ENCODE measurements around the gene DNAJC4. TPM values are rescaled to one million over a fixed set of nuclear protein-coding genes. Genes with fewer than 3 reads are reported as not detected.

Gene DNAJC4
- total and polyA plus RNA-seq, 9 of the 15 experiments (the other 6 are each of a cell fraction or from before 2014, with no cell fraction given) = 4.0 to 32.6 (median 19.9) TPM

DNA sequence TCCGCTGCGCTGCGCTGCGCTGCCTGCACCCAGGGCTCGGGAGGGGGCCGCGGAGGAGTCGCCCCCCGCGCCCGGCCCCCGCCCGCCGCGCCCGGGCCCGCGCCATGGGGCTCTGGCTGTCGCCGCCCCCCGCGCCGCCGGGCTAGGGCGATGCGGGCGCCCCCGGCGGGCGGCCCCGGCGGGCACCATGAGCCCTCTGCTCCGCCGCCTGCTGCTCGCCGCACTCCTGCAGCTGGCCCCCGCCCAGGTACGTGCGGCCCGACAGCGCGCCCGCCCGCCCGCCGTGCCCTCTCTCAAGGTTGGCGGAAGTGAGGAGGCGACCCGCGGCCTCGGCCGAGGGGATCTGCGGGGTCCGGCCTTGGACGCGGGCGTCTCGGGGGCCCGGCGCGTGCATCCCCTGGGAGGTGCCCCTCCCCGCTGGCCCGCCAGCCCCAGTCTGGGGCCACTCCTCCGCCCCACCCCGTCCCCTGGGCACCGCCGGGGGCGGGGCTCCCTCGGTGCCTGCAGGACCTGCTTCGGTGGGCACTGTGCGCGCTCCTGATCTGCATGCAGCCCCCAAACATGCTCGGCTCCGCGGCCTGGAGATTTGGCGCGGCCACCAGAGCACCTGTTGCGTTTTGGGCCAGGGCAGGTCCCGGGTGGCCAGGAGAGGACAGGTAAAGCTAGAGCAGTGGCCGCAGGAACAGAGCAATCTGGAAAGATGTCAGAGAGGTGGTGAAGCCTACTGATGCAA is 4.5 kb downstream of the DNAJC4 start (continued):
- TF ChIP-seq, protein P1, sequence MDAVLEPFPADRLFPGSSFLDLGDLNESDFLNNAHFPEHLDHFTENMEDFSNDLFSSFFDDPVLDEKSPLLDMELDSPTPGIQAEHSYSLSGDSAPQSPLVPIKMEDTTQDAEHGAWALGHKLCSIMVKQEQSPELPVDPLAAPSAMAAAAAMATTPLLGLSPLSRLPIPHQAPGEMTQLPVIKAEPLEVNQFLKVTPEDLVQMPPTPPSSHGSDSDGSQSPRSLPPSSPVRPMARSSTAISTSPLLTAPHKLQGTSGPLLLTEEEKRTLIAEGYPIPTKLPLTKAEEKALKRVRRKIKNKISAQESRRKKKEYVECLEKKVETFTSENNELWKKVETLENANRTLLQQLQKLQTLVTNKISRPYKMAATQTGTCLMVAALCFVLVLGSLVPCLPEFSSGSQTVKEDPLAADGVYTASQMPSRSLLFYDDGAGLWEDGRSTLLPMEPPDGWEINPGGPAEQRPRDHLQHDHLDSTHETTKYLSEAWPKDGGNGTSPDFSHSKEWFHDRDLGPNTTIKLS (IDR thresholded peaks at IDR 0.05; ENCODE audit: borderline replicate concordance, low read depth) = no peak
- TF ChIP-seq E2F3 (CRISPR knock-in tag; IDR thresholded peaks at IDR 0.05) = no peak
- TF ChIP-seq, protein P2, sequence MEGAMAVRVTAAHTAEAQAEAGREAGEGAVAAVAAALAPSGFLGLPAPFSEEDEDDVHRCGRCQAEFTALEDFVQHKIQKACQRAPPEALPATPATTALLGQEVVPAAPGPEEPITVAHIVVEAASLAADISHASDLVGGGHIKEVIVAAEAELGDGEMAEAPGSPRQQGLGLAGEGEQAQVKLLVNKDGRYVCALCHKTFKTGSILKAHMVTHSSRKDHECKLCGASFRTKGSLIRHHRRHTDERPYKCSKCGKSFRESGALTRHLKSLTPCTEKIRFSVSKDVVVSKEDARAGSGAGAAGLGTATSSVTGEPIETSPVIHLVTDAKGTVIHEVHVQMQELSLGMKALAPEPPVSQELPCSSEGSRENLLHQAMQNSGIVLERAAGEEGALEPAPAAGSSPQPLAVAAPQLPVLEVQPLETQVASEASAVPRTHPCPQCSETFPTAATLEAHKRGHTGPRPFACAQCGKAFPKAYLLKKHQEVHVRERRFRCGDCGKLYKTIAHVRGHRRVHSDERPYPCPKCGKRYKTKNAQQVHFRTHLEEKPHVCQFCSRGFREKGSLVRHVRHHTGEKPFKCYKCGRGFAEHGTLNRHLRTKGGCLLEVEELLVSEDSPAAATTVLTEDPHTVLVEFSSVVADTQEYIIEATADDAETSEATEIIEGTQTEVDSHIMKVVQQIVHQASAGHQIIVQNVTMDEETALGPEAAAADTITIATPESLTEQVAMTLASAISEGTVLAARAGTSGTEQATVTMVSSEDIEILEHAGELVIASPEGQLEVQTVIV (CRISPR knock-in tag; IDR thresholded peaks at IDR 0.05; ENCODE audit: borderline replicate concordance) = no peak
- no peak for TF ChIP-seq POLR2B (IDR thresholded peaks at IDR 0.05; ENCODE audit: low read depth, partially characterized antibody)
- TF ChIP-seq, protein P3, sequence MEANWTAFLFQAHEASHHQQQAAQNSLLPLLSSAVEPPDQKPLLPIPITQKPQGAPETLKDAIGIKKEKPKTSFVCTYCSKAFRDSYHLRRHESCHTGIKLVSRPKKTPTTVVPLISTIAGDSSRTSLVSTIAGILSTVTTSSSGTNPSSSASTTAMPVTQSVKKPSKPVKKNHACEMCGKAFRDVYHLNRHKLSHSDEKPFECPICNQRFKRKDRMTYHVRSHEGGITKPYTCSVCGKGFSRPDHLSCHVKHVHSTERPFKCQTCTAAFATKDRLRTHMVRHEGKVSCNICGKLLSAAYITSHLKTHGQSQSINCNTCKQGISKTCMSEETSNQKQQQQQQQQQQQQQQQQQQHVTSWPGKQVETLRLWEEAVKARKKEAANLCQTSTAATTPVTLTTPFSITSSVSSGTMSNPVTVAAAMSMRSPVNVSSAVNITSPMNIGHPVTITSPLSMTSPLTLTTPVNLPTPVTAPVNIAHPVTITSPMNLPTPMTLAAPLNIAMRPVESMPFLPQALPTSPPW (CRISPR knock-in tag; IDR thresholded peaks at IDR 0.05) = peak; percentile 79
- no peak for TF ChIP-seq RBM17 (IDR thresholded peaks at IDR 0.05; ENCODE audit: borderline replicate concordance, low read depth, low read length)
- TF ChIP-seq PURB (CRISPR knock-in tag; IDR thresholded peaks at IDR 0.05; ENCODE audit: low read depth) = no peak
- 0 out of 4 replicates have a peak, but pooled peaks of 1 of the 2 experiments have one; percentile 38 for TF ChIP-seq FOXA3 (CRISPR knock-in tag; conservative IDR thresholded peaks at IDR 0.05 in 1 of 2, IDR thresholded peaks at IDR 0.05 in 1 of 2)
- TF ChIP-seq RBBP5 (IDR thresholded peaks at IDR 0.05; ENCODE audit: borderline replicate concordance, insufficient read depth, low read length, poor library complexity, severe bottlenecking) = peak; percentile 35
- peak; percentile 53; the same call in 1 of the 2 replicates for TF ChIP-seq HNRNPL (IDR thresholded peaks at IDR 0.05; ENCODE audit: low read depth, low read length)
- peak; percentile 48; the same call in 1 of the 2 replicates for TF ChIP-seq RBFOX2 (IDR thresholded peaks at IDR 0.05; ENCODE audit: low read depth, low read length)
- no peak for TF ChIP-seq FOXA1 (IDR thresholded peaks at IDR 0.05; ENCODE audit: borderline replicate concordance)
- TF ChIP-seq FOXK2 (conservative IDR thresholded peaks at IDR 0.05 in 1 of 2, IDR thresholded peaks at IDR 0.05 in 1 of 2; ENCODE audit: low read depth in 2 of 2) = no peak
- TF ChIP-seq ZNF431 (CRISPR knock-in tag; IDR thresholded peaks at IDR 0.05) = no peak
- no peak for TF ChIP-seq ARNT (IDR thresholded peaks at IDR 0.05)
- no peak for TF ChIP-seq MEF2A (IDR thresholded peaks at IDR 0.05; ENCODE audit: control insufficient read depth, low read depth, low read length)
- TF ChIP-seq, protein P4, sequence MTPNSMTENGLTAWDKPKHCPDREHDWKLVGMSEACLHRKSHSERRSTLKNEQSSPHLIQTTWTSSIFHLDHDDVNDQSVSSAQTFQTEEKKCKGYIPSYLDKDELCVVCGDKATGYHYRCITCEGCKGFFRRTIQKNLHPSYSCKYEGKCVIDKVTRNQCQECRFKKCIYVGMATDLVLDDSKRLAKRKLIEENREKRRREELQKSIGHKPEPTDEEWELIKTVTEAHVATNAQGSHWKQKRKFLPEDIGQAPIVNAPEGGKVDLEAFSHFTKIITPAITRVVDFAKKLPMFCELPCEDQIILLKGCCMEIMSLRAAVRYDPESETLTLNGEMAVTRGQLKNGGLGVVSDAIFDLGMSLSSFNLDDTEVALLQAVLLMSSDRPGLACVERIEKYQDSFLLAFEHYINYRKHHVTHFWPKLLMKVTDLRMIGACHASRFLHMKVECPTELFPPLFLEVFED (CRISPR knock-in tag; conservative IDR thresholded peaks at IDR 0.05) = no peak
- no peak for TF ChIP-seq HMG20B (CRISPR knock-in tag; IDR thresholded peaks at IDR 0.05)
- no peak for TF ChIP-seq BRD4 (IDR thresholded peaks at IDR 0.05)
- 0 out of 2 replicates have a peak, but pooled peaks have one; percentile 58 for TF ChIP-seq ZNF583 (CRISPR knock-in tag; IDR thresholded peaks at IDR 0.05)
- no peak for TF ChIP-seq SMARCA4 (IDR thresholded peaks at IDR 0.05)
